Testis (tissue), 2 donors: ENCODE results near the gene RBM6.

ENCODE experiments used
- CTCF ChIP-seq, 3 experiments: fragments of 450-650 bp in 2 of 3; fragments of 200-600 bp in 1 of 3; sonication (generic) in 1 of 3; IDR thresholded peaks; one replicate each; pipeline ENCODE4 v1.5.1; 2016 to 2019; ENCODE audit warnings: antibody characterized with exemption in 3 of 3, mild to moderate bottlenecking in 2 of 3, moderate library complexity in 1 of 3
- POLR2A ChIP-seq: fragments of 450-650 bp; IDR thresholded peaks from one replicate; pipeline ENCODE4 v1.6.1; 2017; ENCODE audit warnings: antibody characterized with exemption, mild to moderate bottlenecking, moderate library complexity

GRCh38 chr3:49901366-49902339 is 38.3 kb upstream of the RBM6 start:
- TF ChIP-seq CTCF (IDR thresholded peaks at IDR 0.05), result no peak
- no peak for TF ChIP-seq POLR2A
